ENCODE results near the gene TRIM7.

- TF ChIP-seq, protein P1, sequence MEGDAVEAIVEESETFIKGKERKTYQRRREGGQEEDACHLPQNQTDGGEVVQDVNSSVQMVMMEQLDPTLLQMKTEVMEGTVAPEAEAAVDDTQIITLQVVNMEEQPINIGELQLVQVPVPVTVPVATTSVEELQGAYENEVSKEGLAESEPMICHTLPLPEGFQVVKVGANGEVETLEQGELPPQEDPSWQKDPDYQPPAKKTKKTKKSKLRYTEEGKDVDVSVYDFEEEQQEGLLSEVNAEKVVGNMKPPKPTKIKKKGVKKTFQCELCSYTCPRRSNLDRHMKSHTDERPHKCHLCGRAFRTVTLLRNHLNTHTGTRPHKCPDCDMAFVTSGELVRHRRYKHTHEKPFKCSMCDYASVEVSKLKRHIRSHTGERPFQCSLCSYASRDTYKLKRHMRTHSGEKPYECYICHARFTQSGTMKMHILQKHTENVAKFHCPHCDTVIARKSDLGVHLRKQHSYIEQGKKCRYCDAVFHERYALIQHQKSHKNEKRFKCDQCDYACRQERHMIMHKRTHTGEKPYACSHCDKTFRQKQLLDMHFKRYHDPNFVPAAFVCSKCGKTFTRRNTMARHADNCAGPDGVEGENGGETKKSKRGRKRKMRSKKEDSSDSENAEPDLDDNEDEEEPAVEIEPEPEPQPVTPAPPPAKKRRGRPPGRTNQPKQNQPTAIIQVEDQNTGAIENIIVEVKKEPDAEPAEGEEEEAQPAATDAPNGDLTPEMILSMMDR (conservative IDR thresholded peaks at IDR 0.05; ENCODE audit: low read length): no peak
- TF ChIP-seq EZH2phosphoT487 (IDR thresholded peaks at IDR 0.05; ENCODE audit: borderline replicate concordance): no peak
Measured at GRCh38 chr5:181248277-181248676, 43.3 kb upstream of the TRIM7 start.
